Liver (tissue), 9 donors: ENCODE measurements around the gene GM2A. TPM values are rescaled to one million over a fixed set of nuclear protein-coding genes. Genes with fewer than 3 reads are reported as not detected.
A peak's percentile ranks its signal among the peaks of the same experiment; 100 is the strongest.
"Not testable (repeated sequence)": the region's sequence is repeated elsewhere in the genome, so short reads cannot be mapped to it uniquely, and the experiment has no call there.

ENCODE experiments used
- DNase-seq: peaks from one replicate; pipeline ENCODE4 v3.0.0-alpha.2; 2017; ENCODE audit warnings: low spot score
- H3K27ac ChIP-seq, 2 donors: one replicate each; pipeline ENCODE4 v1.7.0; 2013; ENCODE audit warnings: inconsistent platforms in 2 of 2, low read length in 2 of 2, control low read depth in 1 of 2, low read depth in 1 of 2, mild to moderate bottlenecking in 1 of 2
- H3K27me3 ChIP-seq, 4 donors: one replicate each; pipeline versions ENCODE4 v1.6.1 to v1.7.0; 2013; ENCODE audit warnings: low read length in 3 of 4, inconsistent platforms in 1 of 4, mild to moderate bottlenecking in 1 of 4, moderate library complexity in 1 of 4; ENCODE audit not compliant: control insufficient read depth in 4 of 4, insufficient read depth in 4 of 4
- H3K36me3 ChIP-seq, 4 donors: one replicate each; pipeline versions ENCODE4 v1.6.1 to v1.7.0; 2013; ENCODE audit warnings: low read length in 3 of 4, mild to moderate bottlenecking in 3 of 4, low read depth in 1 of 4, moderate library complexity in 1 of 4; ENCODE audit not compliant: control insufficient read depth in 4 of 4, insufficient read depth in 3 of 4
- H3K4me1 ChIP-seq, 4 donors: one replicate each; pipeline versions ENCODE4 v1.6.1 to v1.7.0; 2013; ENCODE audit warnings: low read length in 3 of 4, mild to moderate bottlenecking in 3 of 4, moderate library complexity in 1 of 4; ENCODE audit not compliant: control insufficient read depth in 4 of 4, insufficient read depth in 4 of 4
- H3K4me3 ChIP-seq, 3 donors: one replicate each; pipeline versions ENCODE4 v1.6.1 to v1.7.0; 2013; ENCODE audit warnings: low read length in 3 of 3, control low read depth in 1 of 3, low read depth in 1 of 3, mild to moderate bottlenecking in 1 of 3
- H3K9ac ChIP-seq, 2 donors: one replicate each; pipeline ENCODE4 v1.7.0; 2013; ENCODE audit warnings: low read length in 2 of 2, mild to moderate bottlenecking in 2 of 2, moderate library complexity in 2 of 2, control low read depth in 1 of 2, low read depth in 1 of 2
- H3K9me3 ChIP-seq, 4 donors: one replicate each; pipeline versions ENCODE4 v1.6.1 to v1.7.0; 2013; ENCODE audit warnings: low read length in 3 of 4; ENCODE audit not compliant: control insufficient read depth in 4 of 4
- EGR1 ChIP-seq, 2 donors: IDR thresholded peaks; 2 replicates each; pipeline ENCODE4 v1.6.1; 2016 to 2018; ENCODE audit warnings: antibody characterized with exemption in 2 of 2, low read depth in 2 of 2
- FOXA1 ChIP-seq: IDR thresholded peaks from 2 replicates; pipeline ENCODE4 v1.6.1; 2016; ENCODE audit warnings: antibody characterized with exemption
- FOXA2 ChIP-seq: IDR thresholded peaks from 2 replicates; pipeline ENCODE4 v1.6.1; 2016; ENCODE audit warnings: antibody characterized with exemption
- GABPA ChIP-seq, 2 donors: IDR thresholded peaks in 1 of 2; conservative IDR thresholded peaks in 1 of 2; 2 replicates each; pipeline ENCODE4 v1.6.1; 2016; ENCODE audit warnings: antibody characterized with exemption in 2 of 2, mild to moderate bottlenecking in 1 of 2, moderate library complexity in 1 of 2
- HNF4A ChIP-seq, 2 donors: conservative IDR thresholded peaks; 2 replicates each; pipeline ENCODE4 v1.6.1; 2016; ENCODE audit warnings: antibody characterized with exemption in 2 of 2, mild to moderate bottlenecking in 2 of 2
- JUND ChIP-seq, 2 donors: IDR thresholded peaks; 2 replicates each; pipeline ENCODE4 v1.6.1; 2016; ENCODE audit warnings: antibody characterized with exemption in 2 of 2
- NR2F2 ChIP-seq: IDR thresholded peaks from 2 replicates; pipeline ENCODE4 v1.6.1; 2016; ENCODE audit warnings: antibody characterized with exemption
- RAD21 ChIP-seq, 2 donors: IDR thresholded peaks; 2 replicates each; pipeline ENCODE4 v1.6.1; 2016; ENCODE audit warnings: antibody characterized with exemption in 2 of 2, mild to moderate bottlenecking in 2 of 2
- RXRA ChIP-seq, 2 donors: IDR thresholded peaks; 2 replicates each; pipeline ENCODE4 v1.6.1; 2017 to 2018; ENCODE audit warnings: antibody characterized with exemption in 2 of 2, mild to moderate bottlenecking in 1 of 2
- SP1 ChIP-seq: IDR thresholded peaks from 2 replicates; pipeline ENCODE4 v1.6.1; 2018; ENCODE audit warnings: antibody characterized with exemption, mild to moderate bottlenecking
- TAF1 ChIP-seq: conservative IDR thresholded peaks from 2 replicates; pipeline ENCODE4 v1.6.1; 2016; ENCODE audit warnings: antibody characterized with exemption, mild to moderate bottlenecking
- YY1 ChIP-seq: IDR thresholded peaks from 2 replicates; pipeline ENCODE4 v1.6.1; 2016; ENCODE audit warnings: antibody characterized with exemption, mild to moderate bottlenecking
- WGBS: extraction: QIAGEN DNeasy Blood & Tissue Kit; methylation state at CpG from one replicate; pipeline ENCODE4 v1.1.7; 2013; 5-methylcytosine and 5-hydroxymethylcytosine counted together
- polyA plus RNA-seq, 2 donors: library from polyadenylated mRNA; stranded (reverse) in 1 of 2; unstranded in 1 of 2; fragments of 200-250 nt in 1 of 2; fragments of >200 nt in 1 of 2; fragmentation: Nextera tagmentation in 1 of 2; extraction: Ambion mirVana in 1 of 2; gene quantifications; one replicate each; pipeline versions ENCODE4 v1.2.1 to v1.2.3, GENCODE V29; 2013 to 2015
- total RNA-seq, 2 donors: library from RNA; depleted of rRNA; stranded (reverse); fragments of >200 nt; gene quantifications; one replicate each; pipeline ENCODE4 v1.2.3, GENCODE V29; 2014
- TF ChIP-seq, protein P1 (sequence below): IDR thresholded peaks from 2 replicates; pipeline ENCODE4 v1.6.1; 2016; ENCODE audit warnings: antibody characterized with exemption
- TF ChIP-seq, protein P2 (sequence below): IDR thresholded peaks from 2 replicates; pipeline ENCODE4 v1.6.1; 2016; ENCODE audit warnings: antibody characterized with exemption
- TF ChIP-seq, protein P3 (sequence below): fragments of 150-350 bp; IDR thresholded peaks from 2 replicates; pipeline ENCODE4 v1.5.1; 2017; ENCODE audit warnings: improper control_type of control experiment, low read depth, low read length; ENCODE audit not compliant: missing input control
- donor health status: healthy.
- donor health status: healthy.
- donor health status: healthy.
- donor health status: healthy.
- donor health status: healthy.

Gene GM2A
- total and polyA plus RNA-seq, 4 donors = 4.1 to 14.5 (median 10.6) TPM

DNA sequence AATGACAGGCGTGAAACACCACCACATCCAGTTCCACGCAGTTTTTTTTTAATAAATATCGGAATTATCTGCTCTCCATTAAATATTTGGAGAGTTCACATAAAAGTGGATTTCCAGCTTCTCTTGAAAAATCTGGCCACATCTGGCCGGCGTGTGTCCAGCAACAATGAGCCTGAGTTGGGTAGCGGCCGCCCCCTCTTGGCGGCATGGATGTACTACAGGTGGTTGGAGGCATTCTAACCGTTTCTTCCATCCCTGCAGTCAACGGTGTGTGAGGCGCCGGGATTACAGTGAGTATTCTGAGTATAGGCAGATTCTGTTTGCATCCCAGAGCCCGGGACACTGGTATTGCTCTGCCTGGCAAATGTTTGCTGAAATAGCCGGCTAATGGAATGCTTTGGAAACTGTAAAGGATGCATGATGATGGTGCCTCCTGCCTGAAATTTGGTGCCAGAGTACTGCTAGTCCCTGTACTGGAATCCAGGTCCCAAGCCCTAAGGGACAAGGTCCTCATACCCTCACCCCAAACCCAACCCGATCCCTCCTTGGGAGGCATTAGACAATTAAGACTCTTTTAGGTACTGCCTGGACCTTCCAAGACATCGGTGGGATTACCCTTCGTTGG lies 13.6 kb upstream of the GM2A start:
- Histone ChIP-seq H3K27ac (no peak overlapping the region), H3K9ac (no peak overlapping the region), H3K27me3 (no peaks in the 10 kb centered on the region), H3K4me1 (peaks cover 4 to 11% (median 7%) of the 10 kb centered on the region in 4 donors), H3K36me3 (no peaks in the 10 kb centered on the region), H3K4me3 (no peak overlapping the region), H3K9me3 (no peaks in the 10 kb centered on the region)
- TF ChIP-seq HNF4A (conservative IDR thresholded peaks at IDR 0.05) (no peak), RAD21 (IDR thresholded peaks at IDR 0.05) (peak in 1 of 2 donors; percentile 94), GABPA (IDR thresholded peaks at IDR 0.05 in 1 of 2, conservative IDR thresholded peaks at IDR 0.05 in 1 of 2) (no peak), FOXA2 (no peak), SP1 (no peak), TAF1 (no peak)
- TF ChIP-seq, protein P1, sequence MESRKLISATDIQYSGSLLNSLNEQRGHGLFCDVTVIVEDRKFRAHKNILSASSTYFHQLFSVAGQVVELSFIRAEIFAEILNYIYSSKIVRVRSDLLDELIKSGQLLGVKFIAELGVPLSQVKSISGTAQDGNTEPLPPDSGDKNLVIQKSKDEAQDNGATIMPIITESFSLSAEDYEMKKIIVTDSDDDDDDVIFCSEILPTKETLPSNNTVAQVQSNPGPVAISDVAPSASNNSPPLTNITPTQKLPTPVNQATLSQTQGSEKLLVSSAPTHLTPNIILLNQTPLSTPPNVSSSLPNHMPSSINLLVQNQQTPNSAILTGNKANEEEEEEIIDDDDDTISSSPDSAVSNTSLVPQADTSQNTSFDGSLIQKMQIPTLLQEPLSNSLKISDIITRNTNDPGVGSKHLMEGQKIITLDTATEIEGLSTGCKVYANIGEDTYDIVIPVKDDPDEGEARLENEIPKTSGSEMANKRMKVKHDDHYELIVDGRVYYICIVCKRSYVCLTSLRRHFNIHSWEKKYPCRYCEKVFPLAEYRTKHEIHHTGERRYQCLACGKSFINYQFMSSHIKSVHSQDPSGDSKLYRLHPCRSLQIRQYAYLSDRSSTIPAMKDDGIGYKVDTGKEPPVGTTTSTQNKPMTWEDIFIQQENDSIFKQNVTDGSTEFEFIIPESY = no peak
- TF ChIP-seq, protein P2, sequence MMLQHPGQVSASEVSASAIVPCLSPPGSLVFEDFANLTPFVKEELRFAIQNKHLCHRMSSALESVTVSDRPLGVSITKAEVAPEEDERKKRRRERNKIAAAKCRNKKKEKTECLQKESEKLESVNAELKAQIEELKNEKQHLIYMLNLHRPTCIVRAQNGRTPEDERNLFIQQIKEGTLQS = no peak
- TF ChIP-seq, protein P3, sequence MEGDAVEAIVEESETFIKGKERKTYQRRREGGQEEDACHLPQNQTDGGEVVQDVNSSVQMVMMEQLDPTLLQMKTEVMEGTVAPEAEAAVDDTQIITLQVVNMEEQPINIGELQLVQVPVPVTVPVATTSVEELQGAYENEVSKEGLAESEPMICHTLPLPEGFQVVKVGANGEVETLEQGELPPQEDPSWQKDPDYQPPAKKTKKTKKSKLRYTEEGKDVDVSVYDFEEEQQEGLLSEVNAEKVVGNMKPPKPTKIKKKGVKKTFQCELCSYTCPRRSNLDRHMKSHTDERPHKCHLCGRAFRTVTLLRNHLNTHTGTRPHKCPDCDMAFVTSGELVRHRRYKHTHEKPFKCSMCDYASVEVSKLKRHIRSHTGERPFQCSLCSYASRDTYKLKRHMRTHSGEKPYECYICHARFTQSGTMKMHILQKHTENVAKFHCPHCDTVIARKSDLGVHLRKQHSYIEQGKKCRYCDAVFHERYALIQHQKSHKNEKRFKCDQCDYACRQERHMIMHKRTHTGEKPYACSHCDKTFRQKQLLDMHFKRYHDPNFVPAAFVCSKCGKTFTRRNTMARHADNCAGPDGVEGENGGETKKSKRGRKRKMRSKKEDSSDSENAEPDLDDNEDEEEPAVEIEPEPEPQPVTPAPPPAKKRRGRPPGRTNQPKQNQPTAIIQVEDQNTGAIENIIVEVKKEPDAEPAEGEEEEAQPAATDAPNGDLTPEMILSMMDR = peak; percentile 49
- peak; percentile 86 for DNase-seq
- WGBS = 86% methylated on average over 17 of the region's 17 CpGs

DNA sequence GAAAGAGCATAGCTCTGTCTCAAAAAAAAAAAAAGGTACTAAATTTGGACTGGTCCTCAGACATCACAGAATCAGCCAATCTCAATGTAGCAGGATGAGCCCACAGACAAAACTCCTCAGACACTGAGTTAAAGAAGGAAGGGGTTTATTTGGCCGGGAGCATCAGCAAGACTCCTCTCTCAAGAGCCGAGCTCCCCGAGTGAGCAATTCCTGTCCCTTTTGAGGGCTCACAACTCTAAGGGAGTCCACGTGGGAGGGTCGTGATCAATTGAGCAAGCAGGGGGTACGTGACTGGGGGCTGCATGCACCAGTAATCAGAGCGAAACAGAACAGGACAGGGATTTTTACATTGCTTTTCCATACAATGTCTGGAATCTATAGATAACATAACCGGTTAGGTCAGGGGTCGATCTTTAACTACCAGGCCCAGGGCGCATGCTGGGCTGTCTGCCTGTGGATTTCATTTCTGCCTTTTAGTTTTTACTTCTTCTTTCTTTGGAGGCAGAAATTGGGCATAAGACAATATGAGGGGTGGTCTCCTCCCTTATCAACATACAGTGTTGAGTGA lies 12.6 kb upstream of the GM2A start:
- H3K36me3 ChIP-seq, H3K9ac ChIP-seq, H3K4me3 ChIP-seq, H3K9me3 ChIP-seq, H3K27me3 ChIP-seq, H3K27ac ChIP-seq, H3K4me1 ChIP-seq, DNase-seq: not testable (repeated sequence)
- 93% methylated on average over 10 of the region's 10 CpGs for WGBS

DNA sequence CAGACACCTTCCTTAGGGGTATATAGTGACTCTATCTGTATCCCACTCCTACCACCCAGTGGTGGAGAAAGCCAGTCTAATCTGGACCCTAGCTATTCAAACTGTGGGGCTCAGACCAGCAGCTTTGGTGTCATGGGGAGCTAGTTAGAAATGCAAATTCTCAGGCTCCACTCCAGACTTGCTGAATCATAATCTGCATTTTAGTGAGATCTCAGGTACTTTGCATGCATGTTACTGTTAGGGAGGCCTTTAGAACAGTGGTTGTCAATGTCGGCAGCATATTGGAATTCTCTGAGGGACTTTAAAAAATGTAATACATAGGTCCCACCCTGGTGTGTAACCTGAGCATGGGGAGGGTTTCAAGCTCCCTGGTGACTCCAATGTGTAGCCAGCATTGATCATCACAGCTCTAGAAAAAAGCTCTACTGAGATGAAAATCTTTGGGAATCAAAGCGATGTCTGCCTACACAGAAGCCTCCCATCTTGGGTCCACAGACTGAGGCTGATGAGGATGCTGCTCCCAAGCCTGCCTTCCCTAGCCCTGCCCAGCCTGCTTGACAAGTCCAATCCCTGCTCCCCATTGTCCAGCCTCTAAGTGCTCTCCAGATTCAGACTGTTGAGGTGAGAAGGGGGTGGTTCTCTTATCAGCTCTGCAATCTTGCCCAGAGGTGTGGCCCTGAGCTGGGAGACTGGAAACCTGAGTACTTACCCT lies 11.9 kb upstream of the GM2A start:
- Histone ChIP-seq H3K4me3 (no peak overlapping the region), H3K27me3 (no peaks in the 10 kb centered on the region), H3K9me3 (no peaks in the 10 kb centered on the region), H3K4me1 (no peaks in the 10 kb centered on the region), H3K27ac (no peak overlapping the region), H3K9ac (no peak overlapping the region), H3K36me3 (no peaks in the 10 kb centered on the region)
- no peak for DNase-seq
- WGBS = 88% methylated on average over 2 of the region's 2 CpGs
- TF ChIP-seq, protein P3 = no peak
- TF ChIP-seq, protein P1 = no peak
- TF ChIP-seq JUND (IDR thresholded peaks at IDR 0.05) (no peak), EGR1 (IDR thresholded peaks at IDR 0.05; ENCODE audit: low read depth in 2 of 2) (no peak), RAD21 (IDR thresholded peaks at IDR 0.05) (no peak), NR2F2 (no peak), FOXA2 (no peak), FOXA1 (no peak), SP1 (no peak), RXRA (IDR thresholded peaks at IDR 0.05) (no peak), YY1 (no peak)
- TF ChIP-seq, protein P2 = no peak
